ENCODE data around the gene CS. TPM values are rescaled to one million over a fixed set of nuclear protein-coding genes. Genes with fewer than 3 reads are reported as not detected.
"Not testable (repeated sequence)": the region's sequence is repeated elsewhere in the genome, so short reads cannot be mapped to it uniquely, and the experiment has no call there.

The CS gene
- total RNA-seq, 1 donor from 2014 or later = 167 TPM

- no peaks in the 10 kb centered on the region for H3K9me3 Mint-ChIP-seq
Measured at GRCh38 chr12:56296295-56296694, 3.8 kb downstream of the CS start.

GRCh38 chr12:56293795-56294194 lies 6.3 kb downstream of the CS start:
- H3K27me3 Mint-ChIP-seq (ENCODE audit: low read depth) = no peaks in the 10 kb centered on the region
- no peaks in the 10 kb centered on the region for H3K9me3 Mint-ChIP-seq
- no peak for TF ChIP-seq CTCF (IDR thresholded peaks at IDR 0.05; ENCODE audit: unreplicated experiment)
- peak overlapping the region; percentile 39 for H3K27ac Mint-ChIP-seq
- no peak for DNase-seq (ENCODE audit: low spot score in 2 of 2, unreplicated experiment in 2 of 2)
- H3K4me3 Mint-ChIP-seq = no peak overlapping the region
- peaks cover 6% of the 10 kb centered on the region for H3K36me3 Mint-ChIP-seq
- H3K4me1 Mint-ChIP-seq = peaks cover 9% of the 10 kb centered on the region

More at GRCh38 chr12:56296295-56296694, 3.8 kb downstream of the CS start:
- Mint-ChIP-seq H3K4me3 (no peak overlapping the region), H3K36me3 (peaks cover 4% of the 10 kb centered on the region), H3K27me3 (ENCODE audit: low read depth) (no peaks in the 10 kb centered on the region), H3K27ac (no peak overlapping the region), H3K4me1 (peaks cover 23% of the 10 kb centered on the region)
- DNase-seq (ENCODE audit: low spot score in 2 of 2, unreplicated experiment in 2 of 2) = no peak
- no peak for TF ChIP-seq CTCF (IDR thresholded peaks at IDR 0.05; ENCODE audit: unreplicated experiment)

GRCh38 chr12:56288705-56289387 lies 11.3 kb downstream of the CS start:
- DNase-seq (ENCODE audit: low spot score in 2 of 2, unreplicated experiment in 2 of 2) = no peak
- Mint-ChIP-seq H3K9me3 (no peaks in the 10 kb centered on the region), H3K27ac (no peak overlapping the region), H3K4me3 (no peak overlapping the region), H3K4me1 (peaks cover 1% of the 10 kb centered on the region), H3K27me3 (ENCODE audit: low read depth) (no peaks in the 10 kb centered on the region), H3K36me3 (peaks cover 12% of the 10 kb centered on the region)
- no peak for TF ChIP-seq CTCF (IDR thresholded peaks at IDR 0.05; ENCODE audit: unreplicated experiment)

- Mint-ChIP-seq H3K36me3 (peaks cover 22% of the 10 kb centered on the region), H3K27me3 (ENCODE audit: low read depth) (no peaks in the 10 kb centered on the region), H3K9me3 (no peaks in the 10 kb centered on the region), H3K4me3 (no peak overlapping the region), H3K27ac (no peak overlapping the region), H3K4me1 (no peaks in the 10 kb centered on the region)
- no peak for DNase-seq (ENCODE audit: low spot score in 2 of 2, unreplicated experiment in 2 of 2)
- no peak for TF ChIP-seq CTCF (IDR thresholded peaks at IDR 0.05; ENCODE audit: unreplicated experiment)
Measured at GRCh38 chr12:56286044-56286830, 13.9 kb downstream of the CS start.

- H3K9me3 Mint-ChIP-seq; DNase-seq (ENCODE audit: low spot score in 2 of 2, unreplicated experiment in 2 of 2); H3K27me3 Mint-ChIP-seq (ENCODE audit: low read depth); H3K4me1 Mint-ChIP-seq; H3K27ac Mint-ChIP-seq; H3K4me3 Mint-ChIP-seq: not testable (repeated sequence)
- peaks cover 25% of the 10 kb centered on the region for H3K36me3 Mint-ChIP-seq
Measured at GRCh38 chr12:56284263-56284662, 15.9 kb downstream of the CS start.

- Mint-ChIP-seq H3K9me3 (no peaks in the 10 kb centered on the region), H3K36me3 (peaks cover 29% of the 10 kb centered on the region), H3K27me3 (ENCODE audit: low read depth) (no peaks in the 10 kb centered on the region), H3K4me3 (no peak overlapping the region), H3K27ac (no peak overlapping the region), H3K4me1 (no peaks in the 10 kb centered on the region)
- no peak for TF ChIP-seq CTCF (IDR thresholded peaks at IDR 0.05; ENCODE audit: unreplicated experiment)
- DNase-seq (ENCODE audit: low spot score in 2 of 2, unreplicated experiment in 2 of 2) = no peak
Measured at GRCh38 chr12:56282579-56282978, 17.6 kb downstream of the CS start.
